ENCODE results near the gene FKBP5. TPM values are rescaled to one million over a fixed set of nuclear protein-coding genes. Genes with fewer than 3 reads are reported as not detected.

FKBP5 gene
- total and polyA plus RNA-seq, 5 donors = 75.0 to 155 (median 110) TPM

DNA sequence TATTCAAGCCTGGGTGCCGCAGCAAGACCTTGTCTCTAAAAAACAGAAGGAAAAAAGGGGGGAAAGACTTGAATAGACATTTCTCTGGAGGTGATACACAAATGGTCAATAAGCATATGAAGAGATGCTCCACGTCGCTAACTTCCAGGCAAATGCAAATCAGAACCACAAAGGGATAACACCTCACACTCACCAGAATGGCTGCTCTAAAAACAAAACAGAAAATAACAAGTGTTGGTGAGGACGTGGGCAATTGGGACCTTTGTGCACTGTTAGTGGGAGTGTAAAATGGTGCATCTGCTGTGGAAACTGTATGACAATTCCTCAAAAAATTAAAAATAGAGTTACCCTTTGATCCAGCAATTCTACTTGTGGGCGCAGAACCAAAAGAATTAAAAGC is 127.6 kb downstream of the FKBP5 start:
- Histone ChIP-seq H3K27me3 (ENCODE audit: control insufficient read depth, insufficient read depth) (no peaks in the 10 kb centered on the region), H3K4me1 (ENCODE audit: control insufficient read depth, insufficient read depth, low read length) (no peaks in the 10 kb centered on the region), H3K9me3 (ENCODE audit: control insufficient read depth, low read length) (no peaks in the 10 kb centered on the region), H3K27ac (ENCODE audit: low read length) (no peak overlapping the region), H3K4me3 (ENCODE audit: low read length) (no peak overlapping the region)
- ATAC-seq (no peak), DNase-seq (no peak)
- 91% methylated on average over 5 of the region's 5 CpGs for WGBS
- intact Hi-C loops (cut with DNase I) = no loop called here

DNA sequence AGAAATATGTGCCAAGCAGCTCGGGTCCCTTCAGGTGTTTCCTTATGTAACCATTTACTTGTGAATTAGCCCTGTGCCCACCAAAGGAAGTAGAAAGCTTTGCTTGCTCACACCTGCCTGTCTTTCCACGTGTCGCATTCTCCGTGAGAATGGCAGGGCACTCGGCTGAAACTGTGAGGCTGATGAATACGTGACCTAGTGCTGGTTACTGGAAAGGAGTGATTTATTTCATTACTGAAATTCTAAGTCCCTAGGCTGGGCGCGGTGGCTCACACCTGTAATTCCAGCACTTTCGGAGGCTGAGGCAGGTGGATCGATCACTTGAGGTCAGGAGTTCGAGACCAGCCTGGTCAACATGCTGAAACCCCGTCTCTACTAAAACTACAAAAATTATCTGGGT is 130.1 kb downstream of the FKBP5 start:
- no peaks in the 10 kb centered on the region for H3K4me1 ChIP-seq (ENCODE audit: control insufficient read depth, insufficient read depth, low read length)
- no peak for ATAC-seq
- no peak overlapping the region for H3K27ac ChIP-seq (ENCODE audit: low read length)
- intact Hi-C loops (cut with DNase I) = no loop called here
- no peak overlapping the region for H3K4me3 ChIP-seq (ENCODE audit: low read length)
- DNase-seq = no peak
- 88% methylated on average over 12 of the region's 12 CpGs for WGBS
- no peaks in the 10 kb centered on the region for H3K9me3 ChIP-seq (ENCODE audit: control insufficient read depth, low read length)
- H3K27me3 ChIP-seq (ENCODE audit: control insufficient read depth, insufficient read depth) = no peaks in the 10 kb centered on the region

DNA sequence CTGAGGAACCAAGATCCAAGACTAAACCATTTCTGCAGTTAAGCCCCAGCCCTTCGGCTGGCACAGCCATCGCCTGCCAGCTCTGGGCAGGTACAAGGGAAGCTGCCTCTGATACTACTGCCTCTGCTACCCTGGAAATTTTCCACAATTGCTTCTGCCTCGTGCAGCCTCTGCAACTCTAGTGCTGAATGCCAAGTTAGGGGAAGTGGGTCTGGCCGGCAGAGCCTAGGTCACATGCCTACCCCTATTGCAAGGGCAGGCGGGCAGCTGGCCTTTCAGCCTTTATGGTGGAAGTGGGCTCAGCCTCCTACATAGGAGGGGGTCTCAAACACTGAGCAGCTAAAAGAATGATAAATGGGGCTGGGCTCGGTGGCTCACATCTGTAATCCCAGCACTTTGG is 131.5 kb downstream of the FKBP5 start:
- H3K27me3 ChIP-seq (ENCODE audit: control insufficient read depth, insufficient read depth) = no peaks in the 10 kb centered on the region
- no peak overlapping the region for H3K27ac ChIP-seq (ENCODE audit: low read length)
- peak in 1 of 3 donors; percentile 28 for DNase-seq
- peak in 1 of 2 donors; percentile 63 for ATAC-seq
- no peaks in the 10 kb centered on the region for H3K4me1 ChIP-seq (ENCODE audit: control insufficient read depth, insufficient read depth, low read length)
- H3K9me3 ChIP-seq (ENCODE audit: control insufficient read depth, low read length) = no peaks in the 10 kb centered on the region
- no peak overlapping the region for H3K4me3 ChIP-seq (ENCODE audit: low read length)
- 65% methylated on average over 6 of the region's 6 CpGs for WGBS
- intact Hi-C loops (cut with DNase I) = no loop called here

DNA sequence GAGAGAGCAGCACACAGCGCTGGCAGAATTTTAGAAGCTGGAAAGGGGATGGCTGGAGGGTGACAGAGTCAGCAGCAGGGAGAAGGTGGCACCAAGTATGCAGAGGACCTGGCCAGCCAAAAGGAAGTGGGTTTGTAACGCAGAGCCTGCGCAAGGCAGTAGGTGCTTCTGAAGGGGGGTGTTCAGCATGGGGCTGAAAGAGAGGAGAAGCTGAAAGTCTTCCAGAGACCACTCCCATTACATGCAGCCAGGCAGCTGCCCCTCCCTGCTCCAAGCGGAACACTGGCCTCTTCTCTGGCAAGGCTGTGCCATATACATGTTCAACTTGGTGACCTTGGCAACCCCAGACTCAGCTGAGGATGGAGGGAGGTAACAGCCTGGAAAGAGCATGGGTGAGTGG is 133.9 kb downstream of the FKBP5 start:
- Histone ChIP-seq H3K27me3 (ENCODE audit: control insufficient read depth, insufficient read depth) (no peaks in the 10 kb centered on the region), H3K4me3 (ENCODE audit: low read length) (no peak overlapping the region), H3K9me3 (ENCODE audit: control insufficient read depth, low read length) (no peaks in the 10 kb centered on the region), H3K4me1 (ENCODE audit: control insufficient read depth, insufficient read depth, low read length) (no peaks in the 10 kb centered on the region), H3K27ac (ENCODE audit: low read length) (no peak overlapping the region)
- no peak for ATAC-seq
- 86% methylated on average over 4 of the region's 4 CpGs for WGBS
- DNase-seq = no peak
- intact Hi-C loops (cut with DNase I) = no loop called here

DNA sequence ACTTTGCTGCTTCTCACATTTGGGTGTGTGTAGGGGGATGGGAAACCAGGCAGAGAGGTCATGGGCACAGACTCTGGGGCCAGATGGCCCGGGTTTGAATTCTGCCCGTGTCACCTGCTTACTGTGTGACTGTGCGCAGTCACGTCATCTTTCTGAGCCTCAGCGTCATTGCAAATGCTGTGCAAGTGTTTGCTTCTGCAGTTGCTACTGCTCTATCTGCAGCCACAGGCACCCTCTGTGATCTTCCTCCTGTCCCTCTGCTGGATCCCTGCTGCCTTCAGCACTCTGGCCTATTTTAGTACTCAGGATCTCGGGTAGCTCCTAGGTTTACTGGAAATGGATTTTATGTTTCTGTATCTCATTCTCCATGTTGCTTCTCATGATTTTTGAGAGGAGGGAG is 135.4 kb downstream of the FKBP5 start:
- H3K27ac ChIP-seq (ENCODE audit: low read length) = no peak overlapping the region
- no peak for DNase-seq
- 81% methylated on average over 6 of the region's 6 CpGs for WGBS
- intact Hi-C loops (cut with DNase I) = no loop called here
- no peaks in the 10 kb centered on the region for H3K4me1 ChIP-seq (ENCODE audit: control insufficient read depth, insufficient read depth, low read length)
- no peak overlapping the region for H3K4me3 ChIP-seq (ENCODE audit: low read length)
- H3K9me3 ChIP-seq (ENCODE audit: control insufficient read depth, low read length) = no peaks in the 10 kb centered on the region
- H3K27me3 ChIP-seq (ENCODE audit: control insufficient read depth, insufficient read depth) = no peaks in the 10 kb centered on the region
- ATAC-seq = no peak

DNA sequence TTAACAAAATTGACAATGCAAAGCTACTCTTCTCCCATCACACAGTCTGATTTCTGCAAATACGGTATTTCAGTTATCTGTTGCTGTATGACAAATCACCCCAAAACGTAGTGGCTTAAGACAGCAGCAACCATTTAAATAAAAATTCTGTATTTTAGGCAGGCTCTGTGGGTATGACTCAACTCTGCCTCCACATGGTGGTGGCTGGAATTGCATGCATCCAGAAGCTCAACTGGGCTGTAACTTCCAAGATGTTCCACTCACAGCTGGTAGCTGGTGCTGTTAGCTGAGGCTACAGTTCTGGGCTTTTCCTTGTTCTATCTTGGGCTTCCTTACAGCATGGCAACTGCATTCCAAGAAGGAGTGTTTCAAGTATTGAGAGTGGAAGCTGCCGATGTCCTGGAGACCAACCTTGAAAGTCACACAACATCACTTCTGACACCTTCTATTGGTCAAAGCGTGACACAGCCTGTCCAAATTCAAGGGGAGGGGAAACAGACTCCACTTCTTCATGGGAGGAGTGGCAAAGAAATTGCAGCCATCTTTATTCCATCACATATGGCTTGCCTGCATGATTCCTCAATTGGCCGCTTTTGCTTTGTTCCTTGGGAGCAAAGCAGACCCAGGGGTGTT is 136.3 kb downstream of the FKBP5 start:
- DNase-seq = peak in 1 of 3 donors; percentile 60
- no peak for ATAC-seq
- Histone ChIP-seq H3K27ac (ENCODE audit: low read length) (no peak overlapping the region), H3K4me1 (ENCODE audit: control insufficient read depth, insufficient read depth, low read length) (no peaks in the 10 kb centered on the region), H3K9me3 (ENCODE audit: control insufficient read depth, low read length) (no peaks in the 10 kb centered on the region), H3K27me3 (ENCODE audit: control insufficient read depth, insufficient read depth) (no peaks in the 10 kb centered on the region), H3K4me3 (ENCODE audit: low read length) (no peak overlapping the region)
- whole genome bisulfite sequencing = 67% methylated on average over 5 of the region's 5 CpGs
- intact Hi-C loops (cut with DNase I) = no loop called here

DNA sequence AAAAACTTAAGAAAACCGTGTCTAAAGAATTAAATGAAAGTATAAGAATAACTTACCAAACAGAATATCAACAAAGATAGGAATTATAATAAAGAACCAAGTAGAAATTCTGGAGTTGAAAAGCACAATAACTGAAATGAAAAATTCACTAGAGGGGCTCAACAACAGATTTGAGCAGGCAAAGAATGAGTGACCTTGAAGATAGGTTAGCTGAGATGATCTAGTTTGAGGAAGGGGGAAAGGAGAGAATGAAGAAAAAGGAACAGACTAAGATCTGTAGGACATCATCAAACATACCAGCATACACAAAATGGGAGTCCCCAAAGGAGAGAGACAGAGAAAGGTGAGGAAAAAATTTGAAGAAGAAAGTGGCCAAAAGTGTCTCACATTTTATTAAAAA is 138.3 kb downstream of the FKBP5 start:
- Histone ChIP-seq H3K9me3 (ENCODE audit: control insufficient read depth, low read length) (no peaks in the 10 kb centered on the region), H3K4me3 (ENCODE audit: low read length) (no peak overlapping the region), H3K27me3 (ENCODE audit: control insufficient read depth, insufficient read depth) (no peaks in the 10 kb centered on the region), H3K4me1 (ENCODE audit: control insufficient read depth, insufficient read depth, low read length) (no peaks in the 10 kb centered on the region), H3K27ac (ENCODE audit: low read length) (no peak overlapping the region)
- no peak for DNase-seq
- WGBS = 76% methylated on average over 1 of the region's 1 CpG
- ATAC-seq = no peak
- intact Hi-C loops (cut with DNase I) = no loop called here

DNA sequence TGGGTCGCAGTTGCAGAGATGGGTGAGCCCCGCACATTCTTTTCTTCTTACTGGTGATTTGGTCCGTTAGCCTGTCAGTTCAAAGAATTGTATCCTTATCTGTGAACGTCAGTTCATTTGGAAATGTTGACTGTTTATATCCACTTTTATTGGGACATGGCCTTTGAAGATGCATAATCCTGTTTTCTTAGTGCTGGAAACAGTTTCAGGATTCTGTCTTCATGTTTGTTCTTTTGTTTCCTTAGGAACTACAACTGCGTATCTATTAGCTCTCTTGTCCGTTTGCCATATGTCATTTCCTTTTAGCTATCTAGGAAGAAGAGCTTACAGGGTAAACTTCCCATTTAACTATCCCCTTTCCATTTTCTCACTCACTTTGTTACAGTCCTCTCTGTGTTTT is 141.0 kb downstream of the FKBP5 start:
- H3K27me3 ChIP-seq (ENCODE audit: control insufficient read depth, insufficient read depth) = no peaks in the 10 kb centered on the region
- intact Hi-C loops (cut with DNase I) = no loop called here
- H3K4me1 ChIP-seq (ENCODE audit: control insufficient read depth, insufficient read depth, low read length) = no peaks in the 10 kb centered on the region
- 33% methylated on average over 6 of the region's 6 CpGs for WGBS
- H3K9me3 ChIP-seq (ENCODE audit: control insufficient read depth, low read length) = no peaks in the 10 kb centered on the region
- no peak overlapping the region for H3K4me3 ChIP-seq (ENCODE audit: low read length)
- DNase-seq = no peak
- ATAC-seq = no peak
- no peak overlapping the region for H3K27ac ChIP-seq (ENCODE audit: low read length)

DNA sequence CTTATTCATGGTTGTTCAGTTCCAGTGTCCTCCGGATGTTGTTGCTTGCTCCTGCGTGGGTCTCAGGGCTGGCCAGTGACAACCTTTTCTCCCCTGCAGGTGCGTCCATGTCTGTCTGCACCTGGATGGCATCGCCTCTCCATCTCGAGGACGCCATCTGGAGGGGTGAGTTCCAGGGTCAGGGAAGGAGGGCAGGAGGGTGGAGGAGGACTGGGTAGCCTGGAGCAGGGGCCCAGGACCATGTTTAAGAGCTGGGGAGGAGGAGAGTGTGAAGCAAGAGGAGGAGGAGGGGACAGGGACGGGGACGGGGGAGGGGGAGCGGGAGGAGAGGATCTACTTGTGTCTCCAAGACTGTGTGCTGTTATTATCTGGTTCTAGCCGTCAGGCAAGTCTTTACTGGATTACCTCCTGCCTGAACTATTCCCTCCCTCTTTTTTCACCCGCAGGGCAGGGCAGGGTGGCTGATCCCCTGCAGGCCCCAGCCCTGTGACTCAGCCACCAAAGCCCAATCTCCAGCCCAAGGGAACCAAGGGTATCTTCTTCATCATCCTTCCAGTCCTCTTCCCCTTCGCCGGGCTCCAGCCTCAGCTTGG is 143.8 kb downstream of the FKBP5 start:
- WGBS = 63% methylated on average over 13 of the region's 13 CpGs
- no peaks in the 10 kb centered on the region for H3K4me1 ChIP-seq (ENCODE audit: control insufficient read depth, insufficient read depth, low read length)
- DNase-seq = no peak
- intact Hi-C loops (cut with DNase I) = no loop called here
- H3K9me3 ChIP-seq (ENCODE audit: control insufficient read depth, low read length) = no peaks in the 10 kb centered on the region
- no peaks in the 10 kb centered on the region for H3K27me3 ChIP-seq (ENCODE audit: control insufficient read depth, insufficient read depth)
- H3K27ac ChIP-seq (ENCODE audit: low read length) = no peak overlapping the region
- no peak for ATAC-seq
- H3K4me3 ChIP-seq (ENCODE audit: low read length) = no peak overlapping the region

DNA sequence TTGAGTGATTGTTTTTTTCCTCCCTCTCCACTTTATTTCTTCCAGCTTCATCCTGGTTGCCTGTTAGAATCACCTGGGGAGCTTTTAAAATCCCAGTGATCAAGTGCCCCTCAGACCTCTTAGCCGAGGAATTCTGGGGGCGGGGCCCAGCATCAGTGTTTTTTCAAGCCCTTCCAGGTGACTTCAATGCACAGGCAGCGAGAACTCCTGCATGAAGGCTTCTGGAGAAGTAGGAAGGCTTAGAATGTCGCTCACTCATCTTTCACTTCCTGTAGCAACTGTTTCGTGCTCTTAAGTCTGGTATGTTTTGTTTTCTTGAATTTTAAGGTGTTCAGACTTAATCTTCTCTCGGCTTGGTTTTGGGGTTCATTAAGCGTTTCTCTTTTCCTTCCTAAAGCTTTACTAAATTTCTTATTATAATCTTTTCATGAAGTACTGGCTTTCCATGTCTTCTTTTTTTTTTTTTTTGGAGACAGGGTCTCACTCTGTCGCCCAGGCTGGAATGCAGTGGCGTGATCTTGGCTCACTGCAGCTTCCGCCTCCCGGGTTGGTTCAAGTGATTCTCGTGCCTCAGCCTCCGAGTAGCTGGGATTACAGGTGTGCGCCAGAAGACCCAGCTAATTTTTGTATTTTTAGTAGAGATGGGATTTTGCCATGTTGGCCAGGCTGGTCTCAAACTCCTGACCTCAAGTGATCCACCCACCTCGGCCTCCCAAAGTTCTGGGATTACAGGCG is 145.1 kb downstream of the FKBP5 start:
- Histone ChIP-seq H3K27ac (ENCODE audit: low read length) (no peak overlapping the region), H3K9me3 (ENCODE audit: control insufficient read depth, low read length) (no peaks in the 10 kb centered on the region), H3K4me3 (ENCODE audit: low read length) (no peak overlapping the region), H3K4me1 (ENCODE audit: control insufficient read depth, insufficient read depth, low read length) (no peaks in the 10 kb centered on the region), H3K27me3 (ENCODE audit: control insufficient read depth, insufficient read depth) (no peaks in the 10 kb centered on the region)
- no peak for ATAC-seq
- intact Hi-C loops (cut with DNase I) = no loop called here
- DNase-seq = no peak
- WGBS = 79% methylated on average over 16 of the region's 16 CpGs

DNA sequence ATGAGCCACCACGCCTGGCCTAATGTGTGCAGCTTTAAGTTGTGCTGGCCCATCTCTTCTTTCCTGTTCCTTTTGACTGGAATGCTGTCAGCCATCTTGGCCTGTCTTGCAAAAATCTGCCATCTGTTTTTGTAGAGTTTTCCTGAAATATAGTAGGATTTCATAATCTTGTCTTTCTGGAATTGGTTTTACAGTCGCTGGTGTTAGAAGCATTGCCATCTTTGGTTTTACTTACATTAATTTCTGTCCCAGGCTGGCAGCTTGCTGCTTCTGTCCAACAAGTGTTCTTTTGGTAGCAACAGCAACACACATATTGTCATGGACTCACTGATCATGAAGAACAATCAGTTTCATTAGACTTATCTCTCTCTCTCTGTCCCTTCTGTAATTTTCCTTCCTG is 146.9 kb downstream of the FKBP5 start:
- Histone ChIP-seq H3K4me3 (ENCODE audit: low read length) (no peak overlapping the region), H3K4me1 (ENCODE audit: control insufficient read depth, insufficient read depth, low read length) (no peaks in the 10 kb centered on the region), H3K9me3 (ENCODE audit: control insufficient read depth, low read length) (no peaks in the 10 kb centered on the region), H3K27ac (ENCODE audit: low read length) (no peak overlapping the region), H3K27me3 (ENCODE audit: control insufficient read depth, insufficient read depth) (no peaks in the 10 kb centered on the region)
- no peak for ATAC-seq
- intact Hi-C loops (cut with DNase I) = no loop called here
- DNase-seq = no peak
- WGBS = 90% methylated on average over 2 of the region's 2 CpGs
